GM12878 (cell line): ENCODE data around the gene DGKQ. TPM values are rescaled to one million over a fixed set of nuclear protein-coding genes. Genes with fewer than 3 reads are reported as not detected.

ENCODE experiments used
- ATAC-seq: fragments of 200-7000 bp; cut with Tn5 transposase; 3 replicates; pipeline ENCODE4 v1.9.1; 2020; ENCODE audit warnings: mild to moderate bottlenecking, moderate library complexity
- BruUV-seq: library from RNA; stranded (reverse); fragments of 400-500 nt; replicated peaks from 2 replicates; lab custom pipeline; 2021; lab: Mats Ljungman, UMichigan
- CTCF ChIA-PET: fragments of 300-600 bp; sonication (Branson Sonifier 250); formaldehyde crosslinking; extraction: SDS; loops from one replicate; lab custom pipeline; 2021; ENCODE audit warnings: inconsistent platforms; lab: Yijun Ruan, JAX
- POLR2A ChIA-PET: fragments of 350-600 bp; formaldehyde crosslinking; extraction: SDS; loops from one replicate; lab custom pipeline; 2021; ENCODE audit warnings: inconsistent platforms; lab: Charles Lee
- RAD21 ChIA-PET: fragments of 300-600 bp; sonication (Branson Sonifier 250); formaldehyde crosslinking; loops from one replicate; lab custom pipeline; 2023; ENCODE audit warnings: antibody characterized with exemption; ENCODE audit not compliant: unreplicated experiment; lab: Charles Lee
- SMC1A ChIA-PET: fragments of 300-600 bp; sonication (Branson Sonifier 250); formaldehyde crosslinking; loops from one replicate; lab custom pipeline; 2023; ENCODE audit not compliant: unreplicated experiment, uncharacterized antibody; lab: Charles Lee
- DNase-seq: peaks from one replicate; pipeline ENCODE4 v3.0.0-alpha.2; 2011; ENCODE audit warnings: low read depth, low spot score
- FAIRE-seq: peaks from 3 replicates; lab custom pipeline; 2011; peaks lifted over from hg19 to GRCh38; lab: Jason Lieb, UNC
- H2AFZ ChIP-seq: 2 replicates; pipeline ENCODE4 v1.6.0; 2011; ENCODE audit warnings: low read depth, low read length, control low read depth; ENCODE audit not compliant: control insufficient read depth
- H3K27ac ChIP-seq: 2 replicates; pipeline ENCODE4 v1.5.1; 2011; ENCODE audit warnings: control low read depth; ENCODE audit not compliant: control insufficient read depth, insufficient read depth
- H3K27me3 ChIP-seq, 2 experiments: replicated peaks in 1 of 2; 2 replicates each; pipeline versions ENCODE4 v1.6.0 to v1.6.1; 2011; ENCODE audit warnings: low read length in 1 of 2; ENCODE audit not compliant: control insufficient read depth in 2 of 2, insufficient read depth in 2 of 2
- H3K36me3 ChIP-seq, 2 experiments: 2 replicates each; pipeline ENCODE4 v1.5.1; 2011; ENCODE audit warnings: low read length in 1 of 2; ENCODE audit not compliant: control insufficient read depth in 2 of 2, insufficient read depth in 2 of 2
- H3K4me1 ChIP-seq: 2 replicates; pipeline ENCODE4 v1.6.1; 2011; ENCODE audit warnings: mild to moderate bottlenecking, low read length, moderate library complexity, mixed read lengths; ENCODE audit not compliant: control insufficient read depth, insufficient read depth
- H3K4me2 ChIP-seq: 2 replicates; pipeline ENCODE4 v1.6.0; 2011; ENCODE audit warnings: control low read depth; ENCODE audit not compliant: control insufficient read depth, insufficient read depth
- H3K4me3 ChIP-seq: fragments of 200-600 bp; sonication (generic); 2 replicates; pipeline ENCODE4 v1.5.1; 2016
- H3K79me2 ChIP-seq: 2 replicates; pipeline ENCODE4 v1.6.0; 2011; ENCODE audit warnings: low read length; ENCODE audit not compliant: control insufficient read depth, insufficient read depth
- H3K9ac ChIP-seq: 2 replicates; pipeline ENCODE4 v1.8.0; 2011; ENCODE audit warnings: low read length, control low read depth, mixed read lengths; ENCODE audit not compliant: control insufficient read depth, insufficient read depth
- H3K9me3 ChIP-seq: replicated peaks from 3 replicates; pipeline ENCODE4 v1.5.1; 2011; ENCODE audit warnings: mild to moderate bottlenecking, low read length; ENCODE audit not compliant: control insufficient read depth, insufficient read depth
- H4K20me1 ChIP-seq: 2 replicates; pipeline ENCODE4 v1.6.0; 2011; ENCODE audit not compliant: control insufficient read depth, insufficient read depth
- ESRRA ChIP-seq: IDR thresholded peaks from 2 replicates; pipeline ENCODE4 v1.6.1; 2012; ENCODE audit warnings: mild to moderate bottlenecking, low read length, improper control_type of control experiment
- HDAC6 ChIP-seq: fragments of 200-600 bp; sonication (generic); IDR thresholded peaks from one replicate; pipeline ENCODE4 v1.8.0; 2017; ENCODE audit warnings: antibody characterized with exemption; ENCODE audit not compliant: unreplicated experiment
- IRF3 ChIP-seq: fragments of 450-650 bp; IDR thresholded peaks from 2 replicates; pipeline ENCODE4 v1.6.1; 2014; ENCODE audit warnings: mild to moderate bottlenecking
- IRF4 ChIP-seq: IDR thresholded peaks from 2 replicates; pipeline ENCODE4 v1.6.1; 2011; ENCODE audit warnings: low read depth, low read length
- NR2C2 ChIP-seq: IDR thresholded peaks from 2 replicates; pipeline ENCODE4 v1.6.1; 2011; ENCODE audit warnings: borderline replicate concordance, low read depth; ENCODE audit not compliant: control insufficient read depth, insufficient read length
- POLR2AphosphoS2 ChIP-seq: IDR thresholded peaks from 2 replicates; pipeline ENCODE4 v1.6.1; 2011; ENCODE audit warnings: low read depth, mild to moderate bottlenecking, low read length, improper control_type of control experiment, moderate library complexity
- STAT3 ChIP-seq: IDR thresholded peaks from 2 replicates; pipeline ENCODE4 v1.6.1; 2011; ENCODE audit warnings: low read depth, low read length, improper control_type of control experiment
- ZBTB4 ChIP-seq: fragments of 450-650 bp; formaldehyde crosslinking; IDR thresholded peaks from 2 replicates; pipeline ENCODE4 v1.4.0; 2022; ENCODE audit warnings: mild to moderate bottlenecking, moderate library complexity
- ZNF274 ChIP-seq: IDR thresholded peaks from one replicate; pipeline ENCODE4 v1.8.0; 2011; ENCODE audit not compliant: insufficient read length, insufficient read depth
- WGBS: methylation state at CpG from one replicate; pipeline ENCODE4 v1.1.6; 2016; ENCODE audit warnings: low lambda C conversion rate; ENCODE audit not compliant: insufficient replicate concordance, insufficient coverage; ENCODE audit errors: missing lambda C conversion rate; 5-methylcytosine and 5-hydroxymethylcytosine counted together
- in situ Hi-C: fragments of 300-500 bp; cut with MboI; formaldehyde crosslinking; loops from 9 replicates; pipeline ENCODE4 v1.14.3; 2018; ENCODE audit warnings: mixed read lengths
- intact Hi-C: fragments of 100-400 bp; cut with micrococcal nuclease; formaldehyde crosslinking; loops from one replicate; pipeline ENCODE4 v1.14.2; 2022; ENCODE audit not compliant: unreplicated experiment
- polyA plus RNA-seq, 11 experiments: library from polyadenylated mRNA; depleted of rRNA in 4 of 11; unstranded in 6 of 11; stranded (reverse) in 5 of 11; fragments of >200 nt; fragmentation: Nextera tagmentation in 4 of 11; fragmentation: Illumina TruSeq in 1 of 11; extraction: Ambion mirVana in 4 of 11; extraction: Trizol in 1 of 11; gene quantifications; 1 replicate in 1 of 11; 2 replicates in 10 of 11; pipeline versions ENCODE4 v1.2.1 to v1.2.3, GENCODE V29; 2011 to 2016; ENCODE audit warnings: inconsistent platforms in 2 of 11, missing spikeins in 2 of 11, low read depth in 1 of 11
- total RNA-seq, 4 experiments: library from RNA; depleted of rRNA in 3 of 4; stranded (reverse); fragments of >200 nt in 3 of 4; fragmentation: Illumina TruSeq in 1 of 4; extraction: Trizol in 1 of 4; gene quantifications; 2 replicates each; pipeline versions ENCODE4 v1.2.1 to v1.2.3, GENCODE V29; 2013 to 2021

DGKQ gene
- total and polyA plus RNA-seq, 10 of the 15 experiments (the other 5 are each of a cell fraction or from before 2014, with no cell fraction given), result 0.11 to 10.5 (median 1.4) TPM

GRCh38 chr4:993111-994029, 20.0 kb upstream of the DGKQ start, which contains the start of gene SLC26A1:
TSS of gene SLC26A1 (minus strand) at chr4:993404. CDS start at chr4:991703, 1,701 bp downstream.
- ChIA-PET CTCF (no interaction called here), RAD21 (no interaction called here), POLR2A (interaction anchor here (0.5 kb wide), 1 partner anchor 215 kb away, joined by 3 read pairs; no protein-coding TSS in a partner anchor), SMC1A (no interaction called here)
- no peaks in the 10 kb centered on the region for H3K36me3 ChIP-seq
- no peaks in the 10 kb centered on the region for H3K4me1 ChIP-seq
- FAIRE-seq, result no peak
- no peak for DNase-seq
- no peak within 1 kb of the TSS for H3K9ac ChIP-seq
- H3K27ac ChIP-seq, result no peak within 1 kb of the TSS
- 84% methylated on average over 36 of the region's 37 CpGs for WGBS
- H3K27me3 ChIP-seq, result peaks cover 1 to 2% of the 10 kb centered on the region in 2 experiments
- ATAC-seq, result no peak
- intact Hi-C loops, result no loop called here
- no TSS peak for BruUV-seq
- H3K79me2 ChIP-seq, result no peaks in the 10 kb centered on the region
- H3K4me2 ChIP-seq, result no peak within 1 kb of the TSS
- no peak within 1 kb of the TSS for H2AFZ ChIP-seq
- no peaks in the 10 kb centered on the region; the same call in 2 of the 3 replicates for H3K9me3 ChIP-seq
- TF ChIP-seq HDAC6 (no peak), ZBTB4 (CRISPR knock-in tag) (no peak), POLR2AphosphoS2 (no peak), ZNF274 (no peak), NR2C2 (no peak), STAT3 (no peak), IRF3 (no peak), ESRRA (no peak), IRF4 (no peak)
- no peaks in the 10 kb centered on the region for H4K20me1 ChIP-seq
- H3K4me3 ChIP-seq, result no peak within 1 kb of the TSS
- in situ Hi-C loops, result no loop called here
